Astrocyte of the spinal cord (primary cell): Measurements from ENCODE around the gene RSRC1.

ENCODE experiments used
- DNase-seq: peaks from one replicate; pipeline ENCODE4 v3.0.0; 2011; ENCODE audit warnings: low read depth, low spot score
- H3K4me3 ChIP-seq: 2 replicates; pipeline ENCODE4 v1.5.1; 2011; ENCODE audit warnings: low read depth, mild to moderate bottlenecking, low read length, moderate library complexity
- CTCF ChIP-seq: IDR thresholded peaks from 2 replicates; pipeline ENCODE4 v1.5.1; 2012; ENCODE audit warnings: low read depth, mild to moderate bottlenecking, low read length, inconsistent platforms
- in situ Hi-C: cut with HindIII; loops from 2 replicates; pipeline ENCODE4 v1.10.0; 2017; ENCODE audit warnings: low sequenced_read_pairs

The RSRC1 gene

GRCh38 chr3:158095111-158095813 is 14.6 kb upstream of the RSRC1 start:
- no peak overlapping the region for H3K4me3 ChIP-seq
- no peak for TF ChIP-seq CTCF
- in situ Hi-C loops: no loop called here
- DNase-seq: no peak

- H3K4me3 ChIP-seq: no peak overlapping the region
- TF ChIP-seq CTCF: no peak
- in situ Hi-C loops: no loop called here
- DNase-seq: peak; percentile 36
Measured at GRCh38 chr3:158095814-158096704, 13.8 kb upstream of the RSRC1 start.

GRCh38 chr3:158097081-158097592 is 12.8 kb upstream of the RSRC1 start:
- no peak for TF ChIP-seq CTCF
- H3K4me3 ChIP-seq: no peak overlapping the region
- in situ Hi-C loops: no loop called here
- DNase-seq: peak; percentile 19

GRCh38 chr3:158097593-158098308 is 12.1 kb upstream of the RSRC1 start:
- H3K4me3 ChIP-seq: peak overlapping the region; percentile 46
- DNase-seq: peak; percentile 55
- in situ Hi-C loops: no loop called here
- TF ChIP-seq CTCF: no peak

GRCh38 chr3:158098309-158098639 is 11.6 kb upstream of the RSRC1 start:
- no peak for TF ChIP-seq CTCF
- DNase-seq: no peak
- in situ Hi-C loops: no loop called here
- peak overlapping the region; percentile 46 for H3K4me3 ChIP-seq

- DNase-seq: no peak
- TF ChIP-seq CTCF: no peak
- in situ Hi-C loops: no loop called here
- no peak overlapping the region for H3K4me3 ChIP-seq
Measured at GRCh38 chr3:158098834-158099424, 11.0 kb upstream of the RSRC1 start.
